Cardiac fibroblast (primary cell): ENCODE measurements around the gene PEPD.

Experiments used
- DNase-seq, 2 donors: peaks; one replicate each; pipeline versions ENCODE4 v3.0.0 to v3.0.0-alpha.2; 2010; ENCODE audit warnings: low read depth in 2 of 2
- H3K4me3 ChIP-seq, 2 donors: replicated peaks in 1 of 2; 1 replicate in 1 of 2; 2 replicates in 1 of 2; pipeline ENCODE4 v1.5.1; 2011; ENCODE audit warnings: low read depth in 2 of 2, low read length in 2 of 2, mild to moderate bottlenecking in 2 of 2, moderate library complexity in 1 of 2
- CTCF ChIP-seq: IDR thresholded peaks from one replicate; pipeline ENCODE4 v1.5.1; 2011; ENCODE audit warnings: low read depth, mild to moderate bottlenecking, low read length, inconsistent platforms

The PEPD gene

DNA sequence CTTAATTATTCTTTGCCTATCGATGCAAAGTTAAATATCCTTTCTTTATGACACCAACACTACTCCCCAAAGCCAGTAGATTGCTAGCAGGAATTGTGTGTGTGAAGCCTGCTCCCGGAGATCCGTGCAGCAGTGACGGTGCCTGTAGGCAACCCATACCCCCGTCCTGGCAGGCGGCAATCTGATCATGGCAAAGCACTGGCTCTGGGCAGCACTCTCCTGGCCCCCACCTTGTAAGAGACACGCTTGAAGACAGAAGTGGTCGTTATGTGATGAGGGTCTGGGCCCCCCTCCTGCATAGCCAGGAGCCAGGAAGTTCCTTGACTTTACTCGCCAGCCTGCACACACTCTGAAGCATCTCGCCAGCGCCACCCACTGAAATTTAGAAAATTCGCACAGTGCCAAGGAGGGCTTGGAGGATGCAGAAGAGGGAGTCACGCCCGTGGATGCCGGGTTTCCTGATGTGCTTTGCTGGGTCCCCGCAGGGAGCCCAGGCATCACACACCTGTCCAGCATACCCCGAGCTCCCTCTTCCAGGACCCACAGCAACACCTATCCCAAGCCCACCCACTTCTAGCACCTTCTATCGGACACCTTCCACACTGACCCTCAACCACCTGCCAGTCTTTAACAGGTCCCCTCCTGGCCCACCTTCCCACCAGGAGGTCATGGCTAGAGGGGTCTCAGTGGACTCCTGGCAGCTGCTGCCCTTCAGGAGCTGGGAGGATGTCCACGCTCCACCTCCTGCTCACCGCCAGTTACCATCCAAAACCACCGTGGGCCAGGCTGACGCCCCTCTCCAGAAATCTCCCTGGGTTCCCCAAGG lies 93.6 kb downstream of the PEPD start:
- no peak overlapping the region for H3K4me3 ChIP-seq
- no peak for TF ChIP-seq CTCF
- DNase-seq, result no peak

DNA sequence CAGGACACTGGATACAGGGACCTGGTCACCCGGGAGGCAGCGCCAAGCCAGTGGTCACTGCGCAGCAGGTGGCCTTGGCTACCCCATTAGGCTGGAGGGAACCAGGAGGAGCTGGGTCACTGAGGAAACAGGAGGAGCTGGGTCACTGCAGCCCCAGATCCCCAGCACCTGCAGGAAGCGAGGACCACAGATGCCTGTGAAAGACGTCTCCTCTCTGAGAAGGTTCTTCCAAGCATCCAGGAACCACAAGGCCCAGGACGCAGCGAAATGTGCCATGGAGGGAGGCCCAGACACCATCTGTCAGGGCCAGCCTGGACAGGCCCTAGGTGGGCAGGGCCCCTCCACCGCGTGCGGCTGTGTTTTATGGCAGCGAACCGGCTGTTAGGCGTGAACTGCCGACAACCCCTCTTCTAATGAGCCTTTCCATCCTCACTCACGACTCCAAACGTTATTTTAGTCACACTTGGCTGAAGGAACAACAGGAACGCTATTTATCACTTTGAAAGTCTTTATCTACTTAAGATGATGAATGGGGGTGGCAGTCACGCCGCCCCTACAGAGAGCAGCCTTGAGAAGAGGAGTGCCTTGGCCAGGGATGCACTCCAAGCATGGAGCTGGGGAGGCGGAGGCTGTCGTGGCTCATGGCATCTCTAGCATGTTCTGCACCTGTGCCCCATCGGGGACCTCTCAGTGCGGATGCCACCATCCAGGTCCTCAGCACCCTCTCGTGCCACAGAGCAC lies 94.8 kb downstream of the PEPD start:
- TF ChIP-seq CTCF, result no peak
- DNase-seq, result no peak
- no peak overlapping the region for H3K4me3 ChIP-seq

- no peak for DNase-seq
- no peak for TF ChIP-seq CTCF
- H3K4me3 ChIP-seq, result no peak overlapping the region
Observed at GRCh38 chr19:33424181-33424580, 97.4 kb downstream of the PEPD start.

DNA sequence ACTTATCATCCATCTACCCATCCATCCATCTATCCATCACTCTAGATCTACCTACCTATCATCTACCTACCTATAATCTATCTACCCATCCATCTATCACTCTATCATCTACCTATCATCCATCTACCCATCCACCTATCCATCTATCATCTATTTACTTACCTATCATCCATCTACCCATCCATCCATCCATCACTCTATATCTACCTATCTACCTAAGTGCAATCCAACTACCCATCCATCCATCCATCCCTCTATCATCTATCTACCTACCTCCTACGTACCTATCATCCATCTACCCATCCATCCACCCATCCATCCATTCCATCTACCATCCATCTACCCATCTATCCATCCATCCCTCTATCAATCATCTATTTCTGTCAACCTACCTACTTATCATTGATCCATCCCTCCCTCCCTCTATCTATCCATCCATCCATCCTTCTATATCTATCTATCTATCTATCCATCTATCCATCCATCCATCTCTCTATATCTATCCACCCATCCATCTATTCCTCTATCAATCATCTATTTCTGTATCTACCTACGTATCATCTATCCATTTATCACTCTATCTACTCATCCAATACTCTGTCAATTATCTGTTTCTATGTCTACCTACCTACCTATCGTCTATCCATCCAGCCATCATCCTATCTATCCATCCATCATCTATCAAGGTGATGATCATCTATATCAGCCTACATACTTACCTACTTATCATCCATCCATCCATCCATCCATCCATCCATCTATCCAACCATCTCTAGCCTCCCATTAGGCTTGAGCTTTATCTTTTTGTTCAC lies 99.0 kb downstream of the PEPD start:
- DNase-seq, result no peak
- TF ChIP-seq CTCF, result no peak
- H3K4me3 ChIP-seq, result no peak overlapping the region

GRCh38 chr19:33421368-33421767 lies 100.2 kb downstream of the PEPD start:
- no peak overlapping the region for H3K4me3 ChIP-seq
- DNase-seq, result no peak
- TF ChIP-seq CTCF, result no peak

GRCh38 chr19:33420821-33421220 lies 100.8 kb downstream of the PEPD start:
- no peak for TF ChIP-seq CTCF
- DNase-seq, result no peak
- no peak overlapping the region for H3K4me3 ChIP-seq
